GM23338 (cell line): Measurements from ENCODE around the gene PGLYRP4. TPM values are rescaled to one million over a fixed set of nuclear protein-coding genes. Genes with fewer than 3 reads are reported as not detected.
"Not testable (repeated sequence)": the region's sequence is repeated elsewhere in the genome, so short reads cannot be mapped to it uniquely, and the experiment has no call there.

ENCODE experiments used
- ATAC-seq: fragments of 200-7000 bp; cut with Tn5 transposase; 3 replicates; pipeline ENCODE4 v1.9.1; 2020
- DNase-seq: peaks from one replicate; pipeline ENCODE4 v3.0.0-alpha.2; 2015; ENCODE audit warnings: low spot score
- H2AFZ ChIP-seq: fragments of 200-600 bp; sonication (generic); 2 replicates; pipeline ENCODE4 v1.8.0; 2016; ENCODE audit warnings: antibody characterized with exemption, mild to moderate bottlenecking, moderate library complexity
- H3F3A ChIP-seq: fragments of 200-600 bp; sonication (generic); replicated peaks from 2 replicates; pipeline ENCODE4 v1.8.0; 2017; ENCODE audit warnings: antibody characterized with exemption, mixed run types, low read depth
- H3K27ac ChIP-seq: fragments of 200-600 bp; sonication (generic); 2 replicates; pipeline ENCODE4 v1.6.1; 2016; ENCODE audit warnings: low read depth
- H3K27me3 ChIP-seq: fragments of 200-600 bp; sonication (generic); 2 replicates; pipeline ENCODE4 v1.8.0; 2016; ENCODE audit warnings: mild to moderate bottlenecking, mixed run types, moderate library complexity; ENCODE audit not compliant: insufficient read depth
- H3K36me3 ChIP-seq: fragments of 200-600 bp; sonication (generic); 2 replicates; pipeline ENCODE4 v1.8.0; 2016; ENCODE audit warnings: mild to moderate bottlenecking; ENCODE audit not compliant: insufficient read depth
- H3K4me1 ChIP-seq: fragments of 200-600 bp; sonication (generic); 2 replicates; pipeline ENCODE4 v1.8.0; 2016; ENCODE audit warnings: mild to moderate bottlenecking, moderate library complexity; ENCODE audit not compliant: insufficient read depth
- H3K4me2 ChIP-seq: fragments of 200-600 bp; sonication (generic); 2 replicates; pipeline ENCODE4 v1.7.1; 2017; ENCODE audit warnings: mixed run types
- H3K4me3 ChIP-seq: fragments of 200-600 bp; sonication (generic); 2 replicates; pipeline ENCODE4 v1.6.1; 2016; ENCODE audit warnings: mixed run types
- H3K79me2 ChIP-seq: fragments of 200-600 bp; sonication (generic); replicated peaks from 2 replicates; pipeline ENCODE4 v1.8.0; 2017; ENCODE audit warnings: mild to moderate bottlenecking; ENCODE audit not compliant: insufficient read depth
- H3K9me2 ChIP-seq: fragments of 200-600 bp; sonication (generic); 2 replicates; pipeline ENCODE4 v1.8.0; 2017; ENCODE audit not compliant: insufficient read depth
- H4K20me1 ChIP-seq: fragments of 200-600 bp; sonication (generic); replicated peaks from 2 replicates; pipeline ENCODE4 v1.8.0; 2017; ENCODE audit warnings: mild to moderate bottlenecking; ENCODE audit not compliant: insufficient read depth
- H3K27ac Mint-ChIP-seq: 2 replicates; pipeline ENCODE4 v1.8.0; 2020; ENCODE audit warnings: inconsistent platforms, mild to moderate bottlenecking, moderate library complexity, mixed read lengths
- H3K27me3 Mint-ChIP-seq: 3 replicates; pipeline ENCODE4 v1.8.0; 2022; ENCODE audit warnings: low read depth, mild to moderate bottlenecking, moderate library complexity, mixed read lengths, inconsistent platforms; ENCODE audit not compliant: insufficient read depth, poor library complexity
- H3K36me3 Mint-ChIP-seq: 3 replicates; pipeline ENCODE4 v1.8.0; 2021; ENCODE audit warnings: low read depth, mild to moderate bottlenecking, inconsistent platforms, moderate library complexity, mixed read lengths
- H3K4me1 Mint-ChIP-seq: 3 replicates; pipeline ENCODE4 v1.8.0; 2020; ENCODE audit warnings: mild to moderate bottlenecking, inconsistent platforms, mixed read lengths
- H3K4me3 Mint-ChIP-seq: 3 replicates; pipeline ENCODE4 v1.8.0; 2021; ENCODE audit warnings: moderate library complexity, mild to moderate bottlenecking, inconsistent platforms, mixed read lengths
- H3K9me3 Mint-ChIP-seq: 3 replicates; pipeline ENCODE4 v1.8.0; 2020; ENCODE audit warnings: moderate library complexity, mild to moderate bottlenecking, inconsistent platforms, mixed read lengths
- CTCF ChIP-seq, 2 experiments: fragments of 200-600 bp in 1 of 2; sonication (generic) in 1 of 2; conservative IDR thresholded peaks; 2 replicates each; pipeline versions ENCODE4 v1.5.1 to v1.6.1; 2016 to 2017; ENCODE audit warnings: antibody characterized with exemption in 2 of 2, low read depth in 2 of 2, mild to moderate bottlenecking in 2 of 2, moderate library complexity in 1 of 2
- ETS1 ChIP-seq: IDR thresholded peaks from 2 replicates; pipeline ENCODE4 v1.6.1; 2016; ENCODE audit warnings: antibody characterized with exemption
- EZH2phosphoT487 ChIP-seq: fragments of 200-600 bp; sonication (generic); IDR thresholded peaks from one replicate; pipeline ENCODE4 v1.8.1; 2018; ENCODE audit warnings: antibody characterized with exemption; ENCODE audit not compliant: unreplicated experiment
- JUNB ChIP-seq: IDR thresholded peaks from one replicate; pipeline ENCODE4 v1.6.1; 2016; ENCODE audit warnings: antibody characterized with exemption; ENCODE audit not compliant: unreplicated experiment
- NANOG ChIP-seq: IDR thresholded peaks from 2 replicates; pipeline ENCODE4 v1.6.1; 2016; ENCODE audit warnings: antibody characterized with exemption, borderline replicate concordance
- REST ChIP-seq: IDR thresholded peaks from one replicate; pipeline ENCODE4 v1.6.1; 2018; ENCODE audit warnings: antibody characterized with exemption; ENCODE audit not compliant: unreplicated experiment
- STAT1 ChIP-seq: IDR thresholded peaks from one replicate; pipeline ENCODE4 v1.6.1; 2016; ENCODE audit warnings: antibody characterized with exemption; ENCODE audit not compliant: unreplicated experiment
- ZNF331 ChIP-seq: fragments of 250-450 bp; sonication (Bioruptor Pico); IDR thresholded peaks from 2 replicates; pipeline ENCODE4 v1.5.0; 2020; ENCODE audit warnings: low read depth, mild to moderate bottlenecking, moderate library complexity
- polyA plus RNA-seq: library from polyadenylated mRNA; unstranded; fragments of >200 nt; fragmentation: Nextera tagmentation; extraction: Ambion mirVana; gene quantifications from 2 replicates; pipeline ENCODE4 v1.2.1, GENCODE V29; 2016
- total RNA-seq: library from RNA; depleted of rRNA; stranded (reverse); fragments of >200 nt; shearing (Covaris generic); gene quantifications from 2 replicates; pipeline ENCODE4 v1.2.3, GENCODE V29; 2014

Gene PGLYRP4
- total and polyA plus RNA-seq, 2 experiments from 2014 or later = not detected

GRCh38 chr1:153347049-153347448, 1.6 kb downstream of the PGLYRP4 start:
- not testable (repeated sequence) for H4K20me1 ChIP-seq, H3K4me3 Mint-ChIP-seq, DNase-seq

GRCh38 chr1:153346077-153346723, 2.4 kb downstream of the PGLYRP4 start:
- Histone ChIP-seq H3K79me2 (no peaks in the 10 kb centered on the region), H3K4me1 (no peaks in the 10 kb centered on the region), H3K27me3 (no peaks in the 10 kb centered on the region), H3K27ac (no peak overlapping the region), H3K4me2 (no peak overlapping the region), H3F3A (no peaks in the 10 kb centered on the region), H3K9me2 (peaks cover 7% of the 10 kb centered on the region), H3K36me3 (no peaks in the 10 kb centered on the region), H3K4me3 (no peak overlapping the region), H4K20me1 (no peaks in the 10 kb centered on the region), H2AFZ (no peak overlapping the region)
- no peak for TF ChIP-seq ETS1
- TF ChIP-seq STAT1 = no peak
- TF ChIP-seq EZH2phosphoT487 = no peak
- TF ChIP-seq CTCF (conservative IDR thresholded peaks at IDR 0.05; ENCODE audit: low read depth in 2 of 2) = no peak
- Mint-ChIP-seq H3K9me3 (no peaks in the 10 kb centered on the region), H3K27ac (no peak overlapping the region), H3K4me3 (no peak overlapping the region), H3K36me3 (no peaks in the 10 kb centered on the region), H3K27me3 (peaks cover 9% of the 10 kb centered on the region), H3K4me1 (peaks cover 12% of the 10 kb centered on the region; the same call in 2 of the 3 replicates)
- ATAC-seq = no peak
- no peak for DNase-seq

More at GRCh38 chr1:153347049-153347448, 1.6 kb downstream of the PGLYRP4 start:
- H3K4me1 Mint-ChIP-seq = peaks cover 12% of the 10 kb centered on the region; the same call in 2 of the 3 replicates
- H3K36me3 ChIP-seq, H3K27me3 ChIP-seq, H3K9me3 Mint-ChIP-seq, H3K36me3 Mint-ChIP-seq, H3K4me2 ChIP-seq, H3K27ac Mint-ChIP-seq, H3K4me3 ChIP-seq, H3K4me1 ChIP-seq, H3F3A ChIP-seq, H3K9me2 ChIP-seq, H2AFZ ChIP-seq, H3K27ac ChIP-seq, H3K79me2 ChIP-seq, ATAC-seq, H3K27me3 Mint-ChIP-seq: not testable (repeated sequence)

GRCh38 chr1:153345187-153346076, 3.2 kb downstream of the PGLYRP4 start:
- no peak for ATAC-seq
- Histone ChIP-seq H2AFZ (no peak overlapping the region), H3K36me3 (no peaks in the 10 kb centered on the region), H3K27me3 (no peaks in the 10 kb centered on the region), H3K4me2 (no peak overlapping the region), H3K4me1 (no peaks in the 10 kb centered on the region), H3K4me3 (no peak overlapping the region), H4K20me1 (no peaks in the 10 kb centered on the region), H3K27ac (no peak overlapping the region), H3F3A (no peaks in the 10 kb centered on the region), H3K79me2 (no peaks in the 10 kb centered on the region), H3K9me2 (peaks cover 13% of the 10 kb centered on the region)
- Mint-ChIP-seq H3K4me3 (no peak overlapping the region), H3K27me3 (peaks cover 9% of the 10 kb centered on the region), H3K36me3 (no peaks in the 10 kb centered on the region), H3K27ac (no peak overlapping the region), H3K9me3 (no peaks in the 10 kb centered on the region), H3K4me1 (peaks cover 12% of the 10 kb centered on the region; the same call in 2 of the 3 replicates)
- DNase-seq = no peak
- TF ChIP-seq REST (no peak), STAT1 (no peak), JUNB (no peak), ZNF331 (CRISPR knock-in tag) (no peak), NANOG (no peak)
